A549 (cell line): ENCODE results near the gene RCVRN. TPM values are rescaled to one million over a fixed set of nuclear protein-coding genes. Genes with fewer than 3 reads are reported as not detected.
A peak's percentile ranks its signal among the peaks of the same experiment; 100 is the strongest.

Source experiments
- ATAC-seq, 2 experiments: fragments of 200-7000 bp in 1 of 2; fragments of >200 bp in 1 of 2; cut with Nextera tagmentation in 1 of 2; cut with Tn5 transposase in 1 of 2; 3 replicates each; pipeline versions ENCODE4 v1.8.0 to v1.9.1; 2018 to 2020; ENCODE audit warnings: mild to moderate bottlenecking in 1 of 2, moderate library complexity in 1 of 2
- CTCF ChIA-PET: fragments of 300-600 bp; sonication (Branson Sonifier 250); formaldehyde crosslinking; extraction: SDS; loops from one replicate; lab custom pipeline; 2021; ENCODE audit warnings: antibody characterized with exemption, inconsistent platforms; lab: Yijun Ruan, JAX
- POLR2A ChIA-PET: fragments of 350-600 bp; formaldehyde crosslinking; extraction: SDS; loops from one replicate; lab custom pipeline; 2021; ENCODE audit warnings: antibody characterized with exemption, inconsistent platforms; lab: Yijun Ruan, JAX
- DNase-seq, 2 experiments: peaks; one replicate each; pipeline versions ENCODE4 v3.0.0 to v3.0.0-alpha.2; 2011 to 2016; ENCODE audit warnings: low read depth in 1 of 2, low spot score in 1 of 2
- FAIRE-seq: peaks from 2 replicates; lab custom pipeline; 2011; peaks lifted over from hg19 to GRCh38; lab: Jason Lieb, UNC
- H3K27ac ChIP-seq, 2 experiments: fragments of >200 bp; sonication (Bioruptor Twin); formaldehyde crosslinking; 3 replicates each; pipeline ENCODE4 v1.5.1; 2016 to 2017
- H3K4me1 ChIP-seq: fragments of >200 bp; sonication (Bioruptor Twin); formaldehyde crosslinking; 3 replicates; pipeline ENCODE4 v1.6.1; 2016
- H3K4me2 ChIP-seq: fragments of >200 bp; sonication (Bioruptor Twin); formaldehyde crosslinking; 3 replicates; pipeline ENCODE4 v1.6.1; 2016
- H3K4me3 ChIP-seq: fragments of >200 bp; sonication (Bioruptor Twin); formaldehyde crosslinking; 3 replicates; pipeline ENCODE4 v1.5.1; 2016
- H3K9me3 ChIP-seq: fragments of >200 bp; sonication (Bioruptor Twin); formaldehyde crosslinking; 3 replicates; pipeline ENCODE4 v1.6.1; 2016
- ATOH8 ChIP-seq: fragments of 250-450 bp; sonication (Bioruptor Pico); IDR thresholded peaks from 2 replicates; pipeline ENCODE4 v1.5.0; 2020; ENCODE audit warnings: low read depth, mild to moderate bottlenecking, moderate library complexity
- BHLHE40 ChIP-seq: IDR thresholded peaks from 2 replicates; pipeline ENCODE4 v1.6.1; 2012; ENCODE audit warnings: low read depth, low read length, inconsistent platforms
- CBX2 ChIP-seq: fragments of 200-600 bp; sonication (generic); IDR thresholded peaks from 2 replicates; pipeline ENCODE4 v1.6.1; 2016; ENCODE audit warnings: low read depth, mild to moderate bottlenecking, borderline replicate concordance
- CEBPB ChIP-seq, 2 experiments: fragments of >200 bp in 1 of 2; sonication (Bioruptor Twin) in 1 of 2; formaldehyde crosslinking in 1 of 2; IDR thresholded peaks; 2 replicates each; pipeline ENCODE4 v1.6.1; 2012 to 2016
- CHD4 ChIP-seq: fragments of 200-600 bp; sonication (generic); IDR thresholded peaks from 2 replicates; pipeline ENCODE4 v1.6.1; 2016; ENCODE audit warnings: antibody characterized with exemption, mild to moderate bottlenecking, borderline replicate concordance
- EP300 ChIP-seq, 2 experiments: fragments of >200 bp; sonication (Bioruptor Twin); formaldehyde crosslinking; IDR thresholded peaks; 2 replicates in 1 of 2; 3 replicates in 1 of 2; pipeline ENCODE4 v1.6.1; 2016 to 2017
- ESRRA ChIP-seq: fragments of 150-350 bp; IDR thresholded peaks from 2 replicates; pipeline ENCODE4 v1.6.1; 2014; ENCODE audit warnings: mild to moderate bottlenecking, low read length, borderline replicate concordance
- HDAC2 ChIP-seq: fragments of 200-600 bp; sonication (generic); IDR thresholded peaks from 2 replicates; pipeline ENCODE4 v1.6.1; 2016
- HEYL ChIP-seq: fragments of 250-450 bp; sonication (Bioruptor Pico); IDR thresholded peaks from 2 replicates; pipeline ENCODE4 v1.8.0; 2021; ENCODE audit warnings: mild to moderate bottlenecking, moderate library complexity
- HMGXB4 ChIP-seq: fragments of 250-450 bp; sonication (Bioruptor Pico); IDR thresholded peaks from 2 replicates; pipeline ENCODE4 v1.5.0; 2021; ENCODE audit warnings: mild to moderate bottlenecking, moderate library complexity, borderline replicate concordance
- JUNB ChIP-seq: fragments of >200 bp; sonication (Bioruptor Twin); formaldehyde crosslinking; IDR thresholded peaks from 2 replicates; pipeline ENCODE4 v1.6.1; 2016
- KDM1A ChIP-seq: fragments of 200-600 bp; sonication (generic); IDR thresholded peaks from 2 replicates; pipeline ENCODE4 v1.6.1; 2016; ENCODE audit warnings: low read depth, mild to moderate bottlenecking
- MAFK ChIP-seq: fragments of 450-650 bp; IDR thresholded peaks from 2 replicates; pipeline ENCODE4 v1.6.1; 2014; ENCODE audit not compliant: partially characterized antibody
- NFE2L2 ChIP-seq: fragments of 150-350 bp; conservative IDR thresholded peaks from 2 replicates; pipeline ENCODE4 v1.6.1; 2014; ENCODE audit warnings: low read length
- RARB ChIP-seq: fragments of 250-450 bp; sonication (Bioruptor Pico); IDR thresholded peaks from 2 replicates; pipeline ENCODE4 v1.8.0; 2021; ENCODE audit warnings: mild to moderate bottlenecking, moderate library complexity
- SREBF2 ChIP-seq: fragments of 450-650 bp; IDR thresholded peaks from 2 replicates; pipeline ENCODE4 v1.6.1; 2014; ENCODE audit warnings: mild to moderate bottlenecking, moderate library complexity
- TFCP2L1 ChIP-seq: fragments of 250-450 bp; sonication (Bioruptor Pico); IDR thresholded peaks from 2 replicates; pipeline ENCODE4 v1.5.0; 2021; ENCODE audit warnings: mild to moderate bottlenecking
- TP53 ChIP-seq: fragments of 250-450 bp; sonication (Bioruptor Pico); IDR thresholded peaks from 2 replicates; pipeline ENCODE4 v1.5.0; 2021; ENCODE audit warnings: mild to moderate bottlenecking, moderate library complexity
- ZFP36 ChIP-seq: fragments of 450-650 bp; IDR thresholded peaks from 2 replicates; pipeline ENCODE4 v1.6.1; 2014; ENCODE audit warnings: borderline replicate concordance; ENCODE audit not compliant: partially characterized antibody
- WGBS: methylation state at CpG from one replicate; pipeline ENCODE4 v1.1.6; 2017; ENCODE audit errors: missing lambda C conversion rate; 5-methylcytosine and 5-hydroxymethylcytosine counted together
- polyA plus RNA-seq, 4 experiments: library from polyadenylated mRNA; depleted of rRNA in 3 of 4; stranded (reverse); fragments of >200 nt; fragmentation: RNase III in 1 of 4; extraction: RNeasy Plus Mini Kit Qiagen cat#74134 plus additional on column Dnase treatment in 1 of 4; gene quantifications; 2 replicates in 3 of 4; 3 replicates in 1 of 4; pipeline ENCODE4 v1.2.3, GENCODE V29; 2011 to 2017

Gene RCVRN
- polyA plus RNA-seq, 2 of the 4 experiments (the other 2 are of a cell fraction), result not detected

DNA sequence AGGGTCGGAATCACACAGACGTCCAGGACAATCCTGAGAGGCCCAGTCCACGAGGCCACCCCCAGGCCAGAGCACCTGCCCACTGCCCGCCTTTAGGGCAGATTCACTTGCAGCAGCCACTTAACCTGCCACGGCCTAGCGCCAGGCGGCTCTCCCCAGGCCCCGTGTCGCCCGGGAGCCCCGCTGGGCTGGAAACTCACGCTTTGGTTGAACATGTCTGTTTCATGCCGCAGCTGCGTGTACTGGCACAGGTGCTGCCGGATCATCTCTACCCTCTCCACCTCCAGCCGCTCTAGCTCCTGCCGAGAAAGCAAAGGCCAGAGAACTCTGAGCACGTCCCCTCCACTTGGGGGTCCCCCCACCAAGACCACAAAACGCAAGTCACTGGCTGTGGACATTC, 12.7 kb upstream of the RCVRN start:
- ATAC-seq (peak in 1 of 2 experiments; percentile 14; a peak in 2 of 6 replicates), FAIRE-seq (no peak), DNase-seq (no peak)
- ChIA-PET CTCF (interaction anchor here (0.8 to 10.4 kb wide), 11 partner anchors 10 to 700 kb away, joined by 3 to 128 read pairs (median 4); no protein-coding TSS in a partner anchor), POLR2A (no interaction called here)
- Histone ChIP-seq H3K4me1 (no peaks in the 10 kb centered on the region), H3K27ac (peak overlapping the region in 1 of 2 experiments; percentile 42; a peak in 2 of 6 replicates), H3K4me3 (no peak overlapping the region), H3K4me2 (no peak overlapping the region), H3K9me3 (no peaks in the 10 kb centered on the region)
- TF ChIP-seq HDAC2 (no peak), NFE2L2 (peak; percentile 39; the same call in 1 of the 2 replicates)
- 90% methylated on average over 19 of the region's 19 CpGs for WGBS

DNA sequence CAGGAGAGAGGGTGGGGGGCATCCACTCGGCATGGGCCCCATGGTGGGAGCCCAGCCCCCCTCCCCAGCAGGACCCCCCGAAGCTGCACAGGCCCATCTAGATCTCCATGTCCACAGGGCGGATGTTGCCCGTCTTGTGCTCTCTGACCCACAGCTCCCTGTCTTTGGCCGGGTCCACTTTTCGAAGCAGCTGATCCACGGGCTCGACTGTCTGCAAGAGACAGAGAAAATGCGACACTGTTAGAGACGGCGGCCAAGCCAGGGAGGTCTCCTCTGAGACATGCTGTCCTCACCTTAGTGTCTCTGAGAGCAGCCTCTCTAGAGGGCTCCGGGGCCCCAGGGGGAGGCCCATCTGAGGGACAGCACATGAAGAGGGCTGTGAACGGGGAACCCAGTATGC, 12.1 kb upstream of the RCVRN start:
- Histone ChIP-seq H3K4me1 (no peaks in the 10 kb centered on the region), H3K27ac (peak overlapping the region in 1 of 2 experiments; percentile 42; a peak in 2 of 6 replicates), H3K4me3 (no peak overlapping the region), H3K4me2 (no peak overlapping the region), H3K9me3 (no peaks in the 10 kb centered on the region)
- ATAC-seq, result no peak
- 85% methylated on average over 11 of the region's 13 CpGs for WGBS
- no peak for FAIRE-seq
- no peak for DNase-seq
- TF ChIP-seq SREBF2, result no peak
- no peak for TF ChIP-seq HMGXB4 (CRISPR knock-in tag)
- no peak for TF ChIP-seq TFCP2L1 (CRISPR knock-in tag)
- TF ChIP-seq MAFK, result no peak
- TF ChIP-seq ATOH8 (CRISPR knock-in tag), result no peak
- no peak for TF ChIP-seq ESRRA
- no peak for TF ChIP-seq JUNB
- TF ChIP-seq, all 56 proteins: peak for 0
- ChIA-PET POLR2A (no interaction called here), CTCF (interaction anchor here (0.9 to 10.4 kb wide), 11 partner anchors 9 to 701 kb away, joined by 3 to 128 read pairs (median 4); no protein-coding TSS in a partner anchor)

DNA sequence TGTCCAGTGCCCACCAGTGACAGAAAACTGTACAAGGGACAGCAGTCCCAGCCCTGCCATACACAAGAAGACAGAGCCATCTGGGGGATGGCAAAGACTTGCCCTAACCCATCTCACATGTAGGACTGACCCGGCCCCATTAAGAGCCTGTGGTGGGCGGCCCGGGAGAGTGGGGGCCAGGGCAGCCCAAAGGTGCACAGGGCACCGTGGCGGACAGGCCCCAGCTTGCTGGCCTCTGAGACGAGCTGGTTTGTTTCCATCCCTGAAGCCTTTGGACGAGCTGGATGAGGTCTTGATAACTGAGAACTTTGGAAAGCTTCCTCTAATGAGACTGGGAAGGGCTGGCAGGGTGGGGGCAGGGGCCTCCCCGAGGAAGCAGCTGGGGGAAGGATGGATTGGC, 11.0 kb upstream of the RCVRN start:
- no peaks in the 10 kb centered on the region for H3K9me3 ChIP-seq
- no peaks in the 10 kb centered on the region for H3K4me1 ChIP-seq
- H3K27ac ChIP-seq, result peak overlapping the region in 1 of 2 experiments; percentile 42; a peak in 2 of 6 replicates
- TF ChIP-seq ZFP36 (no peak), NFE2L2 (no peak), JUNB (no peak), RARB (CRISPR knock-in tag) (no peak)
- no peak overlapping the region for H3K4me3 ChIP-seq
- no peak overlapping the region for H3K4me2 ChIP-seq
- ChIA-PET POLR2A (no interaction called here), CTCF (interaction anchor here (1.0 to 10.4 kb wide), 8 partner anchors 8 to 188 kb away, joined by 3 to 128 read pairs (median 4); no protein-coding TSS in a partner anchor)
- WGBS, result 46% methylated on average over 8 of the region's 8 CpGs
- no peak for FAIRE-seq
- ATAC-seq, result no peak
- DNase-seq, result no peak

- 74% methylated on average over 5 of the region's 5 CpGs for WGBS
- Histone ChIP-seq H3K4me1 (peaks cover 9% of the 10 kb centered on the region; the same call in 2 of the 3 replicates), H3K4me3 (no peak overlapping the region), H3K4me2 (no peak overlapping the region), H3K27ac (0 out of 6 replicates have a peak overlapping the region, but pooled peaks of 1 of the 2 experiments have one; percentile 17), H3K9me3 (no peaks in the 10 kb centered on the region)
- DNase-seq (no peak), ATAC-seq (no peak), FAIRE-seq (no peak)
- TF ChIP-seq HEYL (CRISPR knock-in tag) (no peak), BHLHE40 (no peak), NFE2L2 (no peak), KDM1A (no peak), JUNB (no peak), CBX2 (no peak), EP300 (IDR thresholded peaks at IDR 0.05) (no peak), CHD4 (no peak), CEBPB (IDR thresholded peaks at IDR 0.05) (no peak), TP53 (CRISPR knock-in tag) (no peak)
- CTCF ChIA-PET, result interaction anchor here (1.1 to 10.4 kb wide), 5 partner anchors 14 to 185 kb away, joined by 3 to 128 read pairs (median 4); no protein-coding TSS in a partner anchor
- POLR2A ChIA-PET, result no interaction called here
Observed at GRCh38 chr17:9913476-9913875, 8.4 kb upstream of the RCVRN start.
